A673 (cell line): Measurements from ENCODE around the gene TMOD2. TPM values are rescaled to one million over a fixed set of nuclear protein-coding genes. Genes with fewer than 3 reads are reported as not detected.

Source experiments
- BruUV-seq: library from RNA; stranded (reverse); fragments of 400-500 nt; replicated peaks from 2 replicates; lab custom pipeline; 2021; lab: Mats Ljungman, UMichigan
- CTCF ChIA-PET: fragments of 300-600 bp; sonication (Branson Sonifier 250); formaldehyde crosslinking; loops from one replicate; lab custom pipeline; 2022; ENCODE audit warnings: antibody characterized with exemption; lab: Charles Lee
- POLR2A ChIA-PET: fragments of 300-600 bp; sonication (Branson Sonifier 250); formaldehyde crosslinking; loops from one replicate; lab custom pipeline; 2022; ENCODE audit warnings: antibody characterized with exemption; ENCODE audit not compliant: low non-redundant PET; lab: Charles Lee
- DNase-seq: peaks from one replicate; pipeline ENCODE4 v3.0.0-alpha.2; 2015; ENCODE audit warnings: low spot score
- H3K27ac ChIP-seq: fragments of 200-600 bp; sonication (generic); 2 replicates; pipeline ENCODE4 v1.5.1; 2016; ENCODE audit warnings: mixed run types, low read depth, mild to moderate bottlenecking, mixed read lengths, antibody characterized with exemption, low read length; ENCODE audit not compliant: poor library complexity, severe bottlenecking
- H3K27me3 ChIP-seq: fragments of 200-600 bp; sonication (generic); replicated peaks from 2 replicates; pipeline ENCODE4 v1.6.1; 2017; ENCODE audit warnings: mixed run types, low read depth, mild to moderate bottlenecking, mixed read lengths, antibody characterized with exemption, low read length; ENCODE audit not compliant: insufficient read depth, poor library complexity
- H3K36me3 ChIP-seq: fragments of 200-600 bp; sonication (generic); 2 replicates; pipeline ENCODE4 v1.6.1; 2016; ENCODE audit warnings: mixed run types, mild to moderate bottlenecking, mixed read lengths, antibody characterized with exemption, low read length; ENCODE audit not compliant: insufficient read depth, poor library complexity, severe bottlenecking
- H3K4me1 ChIP-seq: fragments of 200-600 bp; sonication (generic); 2 replicates; pipeline ENCODE4 v1.6.1; 2017; ENCODE audit warnings: mixed run types, mild to moderate bottlenecking, mixed read lengths, antibody characterized with exemption, low read length; ENCODE audit not compliant: insufficient read depth, poor library complexity, severe bottlenecking
- H3K4me3 ChIP-seq: fragments of 200-600 bp; sonication (generic); 2 replicates; pipeline ENCODE4 v1.5.1; 2016; ENCODE audit warnings: low read depth, mixed run types, mild to moderate bottlenecking, mixed read lengths, low read length; ENCODE audit not compliant: poor library complexity, severe bottlenecking
- H3K9me3 ChIP-seq: fragments of 200-600 bp; sonication (generic); 2 replicates; pipeline ENCODE4 v1.6.1; 2016; ENCODE audit warnings: mixed run types, low read depth, mild to moderate bottlenecking, mixed read lengths, antibody characterized with exemption, low read length; ENCODE audit not compliant: poor library complexity, severe bottlenecking
- EZH2 ChIP-seq: fragments of 200-600 bp; sonication (generic); IDR thresholded peaks from 2 replicates; pipeline ENCODE4 v1.6.1; 2017; ENCODE audit warnings: borderline replicate concordance, low read depth, mild to moderate bottlenecking, mixed read lengths, antibody characterized with exemption, low read length; ENCODE audit not compliant: poor library complexity, severe bottlenecking
- intact Hi-C: fragments of 100-400 bp; cut with micrococcal nuclease; formaldehyde crosslinking; loops from one replicate; pipeline ENCODE4 v1.10.0; 2022; ENCODE audit not compliant: unreplicated experiment
- total RNA-seq: library from RNA; stranded (reverse); gene quantifications from 2 replicates; pipeline ENCODE4 v1.2.3, GENCODE V29; 2021
- TF ChIP-seq, protein P1 (sequence below): fragments of 300-800, 200-600 bp; sonication (generic); conservative IDR thresholded peaks from 2 replicates; pipeline ENCODE4 v1.5.1; 2017; ENCODE audit warnings: low read depth, mild to moderate bottlenecking, antibody characterized with exemption, low read length, moderate library complexity, mixed read lengths

The TMOD2 gene
- total RNA-seq, 1 experiment from 2014 or later = 0.67 TPM

DNA sequence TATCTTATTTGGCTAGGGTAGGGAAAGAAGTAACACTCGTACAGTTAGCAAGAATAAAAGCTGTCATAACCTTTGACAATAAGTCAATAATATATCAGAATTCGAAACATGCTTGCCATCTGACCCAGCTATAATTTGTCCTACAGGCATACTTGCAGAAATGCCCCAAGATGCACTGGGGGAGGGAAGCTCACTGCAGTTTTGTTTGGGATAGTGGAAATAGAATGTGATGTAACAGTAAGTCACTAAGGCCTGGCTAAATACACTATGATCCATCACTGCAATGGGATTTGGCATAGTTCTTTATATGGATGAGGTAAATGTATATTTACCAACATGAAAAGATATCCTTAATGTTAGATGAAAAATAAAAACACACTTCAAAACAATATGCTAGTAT, 52.6 kb downstream of the TMOD2 start:
- BruUV-seq = no TSS peak
- no peak for DNase-seq
- intact Hi-C loops = no loop called here
- ChIA-PET CTCF (no interaction called here), POLR2A (no interaction called here)
- Histone ChIP-seq H3K4me3 (no peak overlapping the region), H3K4me1 (no peaks in the 10 kb centered on the region), H3K9me3 (no peaks in the 10 kb centered on the region), H3K27ac (no peak overlapping the region), H3K36me3 (no peaks in the 10 kb centered on the region), H3K27me3 (no peaks in the 10 kb centered on the region)
- TF ChIP-seq, protein P1, sequence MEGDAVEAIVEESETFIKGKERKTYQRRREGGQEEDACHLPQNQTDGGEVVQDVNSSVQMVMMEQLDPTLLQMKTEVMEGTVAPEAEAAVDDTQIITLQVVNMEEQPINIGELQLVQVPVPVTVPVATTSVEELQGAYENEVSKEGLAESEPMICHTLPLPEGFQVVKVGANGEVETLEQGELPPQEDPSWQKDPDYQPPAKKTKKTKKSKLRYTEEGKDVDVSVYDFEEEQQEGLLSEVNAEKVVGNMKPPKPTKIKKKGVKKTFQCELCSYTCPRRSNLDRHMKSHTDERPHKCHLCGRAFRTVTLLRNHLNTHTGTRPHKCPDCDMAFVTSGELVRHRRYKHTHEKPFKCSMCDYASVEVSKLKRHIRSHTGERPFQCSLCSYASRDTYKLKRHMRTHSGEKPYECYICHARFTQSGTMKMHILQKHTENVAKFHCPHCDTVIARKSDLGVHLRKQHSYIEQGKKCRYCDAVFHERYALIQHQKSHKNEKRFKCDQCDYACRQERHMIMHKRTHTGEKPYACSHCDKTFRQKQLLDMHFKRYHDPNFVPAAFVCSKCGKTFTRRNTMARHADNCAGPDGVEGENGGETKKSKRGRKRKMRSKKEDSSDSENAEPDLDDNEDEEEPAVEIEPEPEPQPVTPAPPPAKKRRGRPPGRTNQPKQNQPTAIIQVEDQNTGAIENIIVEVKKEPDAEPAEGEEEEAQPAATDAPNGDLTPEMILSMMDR = no peak
- TF ChIP-seq EZH2 = no peak

DNA sequence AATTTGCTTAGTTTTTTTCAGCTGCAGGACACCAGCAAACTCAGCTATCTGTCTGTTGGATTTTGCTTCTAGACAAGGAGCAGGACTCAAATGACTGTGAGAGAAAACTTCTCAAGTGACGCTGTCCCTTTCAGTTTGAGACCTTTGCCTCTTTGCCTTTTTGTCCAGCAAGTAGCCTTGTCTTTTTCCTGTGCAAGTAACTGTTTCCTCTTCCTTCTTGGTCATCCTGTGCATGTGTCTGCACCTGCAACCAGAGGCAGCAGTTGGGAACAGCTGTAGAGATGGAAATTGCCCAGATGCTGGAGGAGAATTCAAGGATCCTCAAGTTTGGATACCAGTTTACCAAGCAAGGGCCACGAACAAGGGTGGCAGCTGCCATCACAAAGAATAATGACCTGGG, 54.7 kb downstream of the TMOD2 start:
- H3K4me3 ChIP-seq = no peak overlapping the region
- ChIA-PET CTCF (no interaction called here), POLR2A (no interaction called here)
- no TSS peak for BruUV-seq
- H3K36me3 ChIP-seq = no peaks in the 10 kb centered on the region
- DNase-seq = no peak
- no peak for TF ChIP-seq EZH2
- TF ChIP-seq, protein P1 = no peak
- H3K27ac ChIP-seq = no peak overlapping the region
- no peaks in the 10 kb centered on the region for H3K27me3 ChIP-seq
- intact Hi-C loops = no loop called here
- H3K4me1 ChIP-seq = no peaks in the 10 kb centered on the region
- no peaks in the 10 kb centered on the region for H3K9me3 ChIP-seq

DNA sequence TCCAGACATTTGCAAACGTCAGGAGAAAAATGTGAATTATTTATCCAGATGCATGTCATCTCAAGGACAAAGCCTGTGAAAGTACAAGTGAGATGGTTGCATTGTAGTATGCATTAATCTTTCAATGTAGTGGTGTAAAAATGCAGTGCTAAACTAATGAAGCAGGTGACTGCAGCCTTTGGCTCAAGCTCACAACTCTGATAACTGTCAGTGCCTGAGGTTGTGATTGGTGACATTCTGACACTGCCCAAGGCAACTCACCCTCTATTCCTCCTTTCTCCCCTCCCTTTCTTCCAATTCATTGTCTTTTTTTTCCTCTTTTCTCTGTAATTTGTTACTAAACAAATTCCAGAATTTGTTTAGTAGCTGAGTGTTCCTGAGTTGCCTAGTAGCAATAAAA, 58.1 kb downstream of the TMOD2 start:
- Histone ChIP-seq H3K4me1 (peaks cover 2% of the 10 kb centered on the region), H3K9me3 (no peaks in the 10 kb centered on the region), H3K36me3 (no peaks in the 10 kb centered on the region), H3K27me3 (no peaks in the 10 kb centered on the region), H3K4me3 (no peak overlapping the region), H3K27ac (no peak overlapping the region)
- no peak for DNase-seq
- intact Hi-C loops = no loop called here
- TF ChIP-seq, protein P1 = no peak
- no peak for TF ChIP-seq EZH2
- CTCF ChIA-PET = no interaction called here
- POLR2A ChIA-PET = no interaction called here
- BruUV-seq = no TSS peak
